Hepatocyte (in vitro differentiated cells): Measurements from ENCODE around the gene STARD9. TPM values are rescaled to one million over a fixed set of nuclear protein-coding genes. Genes with fewer than 3 reads are reported as not detected.

Experiments used
- DNase-seq: peaks from one replicate; pipeline ENCODE4 v3.0.0-alpha.2; 2016; ENCODE audit warnings: low spot score
- H2AFZ ChIP-seq: fragments of 200-600 bp; sonication (generic); 2 replicates; pipeline ENCODE4 v1.6.0; 2016; ENCODE audit warnings: antibody characterized with exemption, mild to moderate bottlenecking
- H3K27ac ChIP-seq: fragments of 200-600 bp; sonication (generic); 2 replicates; pipeline ENCODE4 v1.5.1; 2016; ENCODE audit warnings: mild to moderate bottlenecking
- H3K27me3 ChIP-seq: fragments of 200-600 bp; sonication (generic); 2 replicates; pipeline ENCODE4 v1.6.1; 2016
- H3K36me3 ChIP-seq: fragments of 200-600 bp; sonication (generic); replicated peaks from 2 replicates; pipeline ENCODE4 v1.5.1; 2016; ENCODE audit warnings: low read depth; ENCODE audit not compliant: insufficient read depth
- H3K4me1 ChIP-seq: fragments of 200-600 bp; sonication (generic); 2 replicates; pipeline ENCODE4 v1.5.1; 2016; ENCODE audit warnings: mild to moderate bottlenecking, moderate library complexity; ENCODE audit not compliant: insufficient read depth
- H3K4me2 ChIP-seq: fragments of 200-600 bp; sonication (generic); 2 replicates; pipeline ENCODE4 v1.6.0; 2016
- H3K4me3 ChIP-seq: fragments of 200-600 bp; sonication (generic); 2 replicates; pipeline ENCODE4 v1.5.1; 2016; ENCODE audit warnings: mild to moderate bottlenecking
- H3K79me2 ChIP-seq: fragments of 200-600 bp; sonication (generic); 2 replicates; pipeline ENCODE4 v1.6.0; 2017; ENCODE audit warnings: mild to moderate bottlenecking
- H3K9me2 ChIP-seq: fragments of 200-600 bp; sonication (generic); replicated peaks from 2 replicates; pipeline ENCODE4 v1.6.0; 2017; ENCODE audit warnings: mild to moderate bottlenecking; ENCODE audit not compliant: insufficient read depth
- H3K9me3 ChIP-seq: fragments of 200-600 bp; sonication (generic); 2 replicates; pipeline ENCODE4 v1.5.1; 2016; ENCODE audit warnings: low read depth, mild to moderate bottlenecking
- H4K20me1 ChIP-seq: fragments of 200-600 bp; sonication (generic); 2 replicates; pipeline ENCODE4 v1.6.0; 2016; ENCODE audit warnings: mild to moderate bottlenecking; ENCODE audit not compliant: insufficient read depth, poor library complexity, severe bottlenecking
- EZH2 ChIP-seq: fragments of 200-600 bp; sonication (generic); IDR thresholded peaks from 2 replicates; pipeline ENCODE4 v1.6.1; 2016; ENCODE audit warnings: antibody characterized with exemption, mild to moderate bottlenecking, borderline replicate concordance
- EZH2phosphoT487 ChIP-seq: fragments of 200-600 bp; sonication (generic); IDR thresholded peaks from one replicate; pipeline ENCODE4 v1.6.1; 2018; ENCODE audit warnings: antibody characterized with exemption, mild to moderate bottlenecking, low read depth, moderate library complexity; ENCODE audit not compliant: unreplicated experiment, severe bottlenecking
- WGBS: methylation state at CpG from one replicate; pipeline ENCODE4 v1.1.6; 2016; ENCODE audit warnings: low lambda C conversion rate; ENCODE audit errors: missing lambda C conversion rate; 5-methylcytosine and 5-hydroxymethylcytosine counted together
- polyA plus RNA-seq: library from polyadenylated mRNA; unstranded; fragments of >200 nt; fragmentation: Nextera tagmentation; extraction: Ambion mirVana; gene quantifications from 2 replicates; pipeline ENCODE4 v1.2.1, GENCODE V29; 2016
- total RNA-seq: library from RNA; depleted of rRNA; stranded (reverse); fragments of >200 nt; gene quantifications from 2 replicates; pipeline ENCODE4 v1.2.3, GENCODE V29; 2014
- TF ChIP-seq, protein P1 (sequence below): fragments of 200-600 bp; sonication (generic); IDR thresholded peaks from 2 replicates; pipeline ENCODE4 v1.5.1; 2016; ENCODE audit warnings: antibody characterized with exemption, mild to moderate bottlenecking; ENCODE audit not compliant: poor library complexity

Gene STARD9
- total and polyA plus RNA-seq, 2 experiments from 2014 or later = 0.50 to 3.0 TPM

DNA sequence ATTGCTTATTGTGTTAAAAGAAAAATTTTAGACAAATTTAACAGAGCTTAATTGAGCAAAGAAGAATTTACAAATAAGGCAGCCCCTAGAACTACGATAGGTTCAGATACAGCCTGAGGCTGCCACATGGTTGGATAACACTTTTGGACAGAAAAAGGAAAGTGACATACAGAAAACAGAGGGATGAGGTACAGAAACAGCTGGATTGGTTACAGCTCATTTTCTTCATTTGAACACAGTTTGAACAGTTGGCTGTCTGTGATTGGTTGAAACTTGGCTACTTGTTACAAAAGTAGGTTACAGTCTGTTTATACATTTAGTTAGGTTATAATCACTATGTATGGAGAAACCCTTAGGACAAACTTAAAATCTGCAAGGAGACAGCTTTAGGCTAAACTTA is 46.0 kb downstream of the STARD9 start:
- 97% methylated on average over 1 of the region's 1 CpG for WGBS

DNA sequence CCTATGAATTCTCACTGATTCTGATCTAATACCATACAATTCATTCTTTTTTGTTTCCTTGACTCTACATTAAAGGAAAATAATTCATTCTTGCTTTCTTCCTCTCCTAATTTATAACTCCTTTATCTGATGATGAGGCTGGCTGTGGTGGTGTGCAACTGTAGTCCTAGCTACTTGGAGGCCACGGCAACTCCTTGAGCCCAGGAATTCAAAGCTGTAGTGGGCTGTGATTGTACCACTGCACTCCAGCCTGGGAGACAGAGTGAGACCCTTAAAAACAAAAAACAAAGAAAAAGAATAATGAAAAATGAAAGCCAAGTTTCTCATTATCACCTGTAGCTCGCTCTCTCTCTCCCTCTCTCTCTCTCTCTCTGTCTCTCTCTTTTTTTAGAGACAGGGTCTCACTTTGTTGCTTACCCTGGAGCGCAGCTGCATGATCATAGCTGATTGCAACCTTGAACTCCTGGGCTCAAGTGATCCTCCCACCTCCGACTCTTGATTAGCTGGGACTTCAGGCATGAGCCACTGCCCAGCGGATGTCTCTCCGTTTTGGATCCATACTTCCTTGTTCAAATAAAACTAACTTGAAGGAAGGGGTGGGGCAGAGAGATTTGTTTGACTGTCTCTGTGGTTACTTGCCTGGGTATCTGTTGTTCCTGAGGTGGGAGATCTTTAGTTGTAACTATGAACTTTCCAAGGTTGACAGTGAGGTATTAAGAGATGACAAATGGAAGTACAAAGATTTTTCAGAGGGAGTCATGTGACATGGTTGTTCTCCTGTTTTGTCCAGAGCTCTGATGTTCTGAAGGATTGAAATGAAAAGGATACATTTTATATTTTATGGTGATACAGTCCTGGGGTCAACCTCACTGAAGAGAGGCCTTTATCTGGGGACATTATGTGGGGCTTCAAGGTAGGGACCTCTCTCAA is 46.9 kb downstream of the STARD9 start:
- DNase-seq = no peak
- no peaks in the 10 kb centered on the region for H4K20me1 ChIP-seq
- H3K27ac ChIP-seq = no peak overlapping the region
- H3K4me2 ChIP-seq = no peak overlapping the region
- H3K4me3 ChIP-seq = no peak overlapping the region
- H3K79me2 ChIP-seq = no peaks in the 10 kb centered on the region
- no peaks in the 10 kb centered on the region for H3K27me3 ChIP-seq
- no peak overlapping the region for H2AFZ ChIP-seq
- H3K9me2 ChIP-seq = no peaks in the 10 kb centered on the region
- H3K9me3 ChIP-seq = no peaks in the 10 kb centered on the region
- H3K4me1 ChIP-seq = no peaks in the 10 kb centered on the region
- TF ChIP-seq, protein P1, sequence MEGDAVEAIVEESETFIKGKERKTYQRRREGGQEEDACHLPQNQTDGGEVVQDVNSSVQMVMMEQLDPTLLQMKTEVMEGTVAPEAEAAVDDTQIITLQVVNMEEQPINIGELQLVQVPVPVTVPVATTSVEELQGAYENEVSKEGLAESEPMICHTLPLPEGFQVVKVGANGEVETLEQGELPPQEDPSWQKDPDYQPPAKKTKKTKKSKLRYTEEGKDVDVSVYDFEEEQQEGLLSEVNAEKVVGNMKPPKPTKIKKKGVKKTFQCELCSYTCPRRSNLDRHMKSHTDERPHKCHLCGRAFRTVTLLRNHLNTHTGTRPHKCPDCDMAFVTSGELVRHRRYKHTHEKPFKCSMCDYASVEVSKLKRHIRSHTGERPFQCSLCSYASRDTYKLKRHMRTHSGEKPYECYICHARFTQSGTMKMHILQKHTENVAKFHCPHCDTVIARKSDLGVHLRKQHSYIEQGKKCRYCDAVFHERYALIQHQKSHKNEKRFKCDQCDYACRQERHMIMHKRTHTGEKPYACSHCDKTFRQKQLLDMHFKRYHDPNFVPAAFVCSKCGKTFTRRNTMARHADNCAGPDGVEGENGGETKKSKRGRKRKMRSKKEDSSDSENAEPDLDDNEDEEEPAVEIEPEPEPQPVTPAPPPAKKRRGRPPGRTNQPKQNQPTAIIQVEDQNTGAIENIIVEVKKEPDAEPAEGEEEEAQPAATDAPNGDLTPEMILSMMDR = no peak
- TF ChIP-seq EZH2phosphoT487 (no peak), EZH2 (no peak)
- WGBS = 80% methylated on average over 6 of the region's 6 CpGs
- no peaks in the 10 kb centered on the region for H3K36me3 ChIP-seq

More for the DNA sequence above, 46.0 kb downstream of the STARD9 start:
- Histone ChIP-seq H3K4me1 (peaks cover under 1% of the 10 kb centered on the region), H3K79me2 (no peaks in the 10 kb centered on the region), H3K4me2 (no peak overlapping the region), H2AFZ (no peak overlapping the region), H3K36me3 (no peaks in the 10 kb centered on the region), H3K9me2 (no peaks in the 10 kb centered on the region), H3K9me3 (no peaks in the 10 kb centered on the region), H3K27me3 (no peaks in the 10 kb centered on the region), H4K20me1 (no peaks in the 10 kb centered on the region), H3K4me3 (no peak overlapping the region), H3K27ac (no peak overlapping the region)
- no peak for TF ChIP-seq EZH2phosphoT487
- no peak for TF ChIP-seq EZH2
- TF ChIP-seq, protein P1 = no peak
- no peak for DNase-seq

DNA sequence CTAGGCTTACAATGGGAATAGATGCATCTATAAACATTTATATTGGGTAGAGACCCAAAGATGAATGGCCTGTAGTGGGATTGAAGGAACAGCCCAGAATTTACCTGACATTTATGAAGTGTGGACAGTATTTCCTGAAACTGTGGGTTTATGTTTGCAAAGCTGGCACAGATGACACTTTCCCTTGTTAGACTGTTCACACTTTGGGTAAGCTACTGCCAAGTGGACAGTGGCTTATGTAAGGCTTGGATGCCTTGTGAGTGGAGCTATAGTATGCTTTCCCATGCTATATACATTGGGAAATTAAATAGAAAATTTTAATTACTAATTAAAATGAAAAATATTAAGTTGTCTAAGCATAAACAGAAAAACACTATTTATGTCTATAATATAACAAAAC is 48.5 kb downstream of the STARD9 start:
- H3K27me3 ChIP-seq = no peaks in the 10 kb centered on the region
- no peak for DNase-seq
- TF ChIP-seq, protein P1 = no peak
- no peak for TF ChIP-seq EZH2
- no peak for TF ChIP-seq EZH2phosphoT487
- H3K4me1 ChIP-seq = no peaks in the 10 kb centered on the region
- H3K36me3 ChIP-seq = no peaks in the 10 kb centered on the region
- no peak overlapping the region for H2AFZ ChIP-seq
- no peaks in the 10 kb centered on the region for H3K9me2 ChIP-seq
- no peak overlapping the region for H3K4me3 ChIP-seq
- H3K27ac ChIP-seq = no peak overlapping the region
- H4K20me1 ChIP-seq = no peaks in the 10 kb centered on the region
- no peaks in the 10 kb centered on the region for H3K9me3 ChIP-seq
- no peak overlapping the region for H3K4me2 ChIP-seq
- no peaks in the 10 kb centered on the region for H3K79me2 ChIP-seq
